Measurements from ENCODE around the gene ACACA. TPM values are rescaled to one million over a fixed set of nuclear protein-coding genes. Genes with fewer than 3 reads are reported as not detected.

ACACA gene
- total and polyA plus RNA-seq, 12 donors, result 5.6 to 28.0 (median 16.2) TPM

DNA sequence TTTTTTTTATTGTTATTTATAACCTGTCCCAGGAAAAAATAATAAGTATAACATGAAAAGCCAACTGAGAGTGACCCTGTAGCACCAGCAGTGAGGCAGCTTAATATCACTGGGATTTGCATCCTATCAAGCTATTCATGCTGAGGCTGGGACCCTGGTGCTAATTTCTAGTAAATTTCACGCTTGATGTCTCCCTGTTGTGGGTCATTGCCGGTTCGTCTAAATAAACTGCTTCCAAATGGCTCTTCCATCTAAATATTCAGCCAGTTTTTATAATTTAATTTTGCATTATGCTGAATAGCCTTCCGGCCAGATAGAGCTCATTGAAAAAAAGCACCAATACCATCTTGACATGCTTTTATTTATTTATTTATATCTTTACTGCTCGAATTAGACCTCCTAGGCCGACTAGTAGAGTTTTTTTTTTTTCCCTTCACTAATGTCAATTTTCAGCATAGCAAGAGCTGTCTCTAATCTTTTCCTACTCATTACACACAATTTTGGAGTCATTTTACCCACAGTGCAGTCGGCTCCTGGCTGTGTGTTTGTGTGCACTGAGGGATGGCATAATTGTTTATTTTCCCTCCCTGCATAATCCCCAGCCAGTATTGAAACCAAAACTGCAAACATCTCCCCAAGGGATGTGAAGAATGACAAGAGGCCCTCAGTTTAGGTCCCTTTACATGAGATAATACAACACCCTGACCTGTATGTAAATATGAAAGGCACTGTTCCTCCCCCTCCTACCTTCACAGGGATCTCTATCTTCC, 289.1 kb downstream of the ACACA start:
- DNase-seq (no peak), ATAC-seq (no peak)
- Histone ChIP-seq H3K27me3 (no peaks in the 10 kb centered on the region), H3K36me3 (peaks cover 0 to 63% (median 8%) of the 10 kb centered on the region in 9 donors), H3K4me1 (peaks cover 0 to 8% (median 0%) of the 10 kb centered on the region in 9 donors), H3K4me3 (no peak overlapping the region), H3K9me3 (no peaks in the 10 kb centered on the region), H3K27ac (no peak overlapping the region)
- 93 to 96% methylated on average over 7 of the region's 7 CpGs for WGBS, 2 donors
- TF ChIP-seq, protein P1, sequence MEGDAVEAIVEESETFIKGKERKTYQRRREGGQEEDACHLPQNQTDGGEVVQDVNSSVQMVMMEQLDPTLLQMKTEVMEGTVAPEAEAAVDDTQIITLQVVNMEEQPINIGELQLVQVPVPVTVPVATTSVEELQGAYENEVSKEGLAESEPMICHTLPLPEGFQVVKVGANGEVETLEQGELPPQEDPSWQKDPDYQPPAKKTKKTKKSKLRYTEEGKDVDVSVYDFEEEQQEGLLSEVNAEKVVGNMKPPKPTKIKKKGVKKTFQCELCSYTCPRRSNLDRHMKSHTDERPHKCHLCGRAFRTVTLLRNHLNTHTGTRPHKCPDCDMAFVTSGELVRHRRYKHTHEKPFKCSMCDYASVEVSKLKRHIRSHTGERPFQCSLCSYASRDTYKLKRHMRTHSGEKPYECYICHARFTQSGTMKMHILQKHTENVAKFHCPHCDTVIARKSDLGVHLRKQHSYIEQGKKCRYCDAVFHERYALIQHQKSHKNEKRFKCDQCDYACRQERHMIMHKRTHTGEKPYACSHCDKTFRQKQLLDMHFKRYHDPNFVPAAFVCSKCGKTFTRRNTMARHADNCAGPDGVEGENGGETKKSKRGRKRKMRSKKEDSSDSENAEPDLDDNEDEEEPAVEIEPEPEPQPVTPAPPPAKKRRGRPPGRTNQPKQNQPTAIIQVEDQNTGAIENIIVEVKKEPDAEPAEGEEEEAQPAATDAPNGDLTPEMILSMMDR (IDR thresholded peaks at IDR 0.05), result no peak
- intact Hi-C loops (cut with DNase I), result no loop called here

DNA sequence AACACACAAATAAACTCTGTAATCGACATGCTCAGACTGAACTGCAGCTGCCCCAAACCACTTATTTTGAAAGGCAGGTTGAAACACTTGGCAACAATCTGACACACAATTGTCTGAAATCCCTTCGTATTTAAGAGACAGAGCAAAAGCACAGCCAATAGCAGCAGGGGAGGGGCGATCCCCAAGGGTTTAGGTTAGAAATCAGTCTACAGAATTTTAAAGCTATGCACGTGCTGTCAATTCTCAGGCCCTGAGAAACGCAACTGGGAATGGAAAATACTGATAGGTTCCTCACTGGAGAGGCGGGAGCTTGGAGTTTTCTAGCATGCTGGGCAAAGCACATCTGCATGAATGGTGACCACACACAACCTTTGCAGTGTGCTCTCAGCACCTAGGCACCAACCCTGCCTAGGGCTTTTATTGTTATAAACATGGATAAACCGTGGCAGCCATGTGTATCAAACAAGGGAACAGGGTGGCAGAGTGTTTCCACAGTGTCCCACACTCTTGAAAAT, 289.9 kb downstream of the ACACA start:
- TF ChIP-seq, protein P1 (IDR thresholded peaks at IDR 0.05), result no peak
- no peaks in the 10 kb centered on the region for H3K9me3 ChIP-seq
- DNase-seq (no peak), ATAC-seq (no peak)
- H3K4me3 ChIP-seq, result no peak overlapping the region
- intact Hi-C loops (cut with DNase I), result no loop called here
- peaks cover 0 to 63% (median 11%) of the 10 kb centered on the region in 9 donors for H3K36me3 ChIP-seq
- WGBS, 2 donors, result 81 to 82% methylated on average over 7 of the region's 7 CpGs
- no peaks in the 10 kb centered on the region for H3K27me3 ChIP-seq
- H3K27ac ChIP-seq, result no peak overlapping the region
- H3K4me1 ChIP-seq, result peaks cover 0 to 8% (median 0%) of the 10 kb centered on the region in 9 donors

DNA sequence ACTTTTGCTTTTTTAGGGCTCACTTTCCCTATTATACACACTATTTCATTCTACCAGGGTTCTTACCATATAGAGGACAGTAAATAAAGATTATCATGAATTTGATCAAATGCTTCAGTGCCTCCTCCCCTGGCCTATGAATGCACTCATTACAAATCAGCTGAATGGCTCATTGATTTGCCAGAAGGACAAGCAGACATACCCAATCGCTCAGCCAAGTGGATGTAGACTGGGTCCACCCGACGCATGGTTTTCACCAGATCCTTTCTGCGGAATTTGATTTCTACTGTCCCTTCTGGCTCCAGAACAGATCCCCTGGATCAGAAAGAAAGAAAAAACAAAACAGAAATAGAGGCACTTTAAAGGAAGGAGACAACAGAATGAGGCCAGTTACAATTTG, 295.3 kb downstream of the ACACA start:
- Histone ChIP-seq H3K4me3 (no peak overlapping the region), H3K9me3 (no peaks in the 10 kb centered on the region), H3K27me3 (no peaks in the 10 kb centered on the region), H3K4me1 (peaks cover 0 to 9% (median 0%) of the 10 kb centered on the region in 9 donors), H3K27ac (no peak overlapping the region), H3K36me3 (peaks cover 0 to 66% (median 9%) of the 10 kb centered on the region in 9 donors)
- TF ChIP-seq, protein P1 (IDR thresholded peaks at IDR 0.05), result no peak
- intact Hi-C loops (cut with DNase I), result no loop called here
- ATAC-seq (no peak), DNase-seq (no peak)
- 91 to 96% methylated on average over 4 of the region's 4 CpGs for WGBS, 2 donors

DNA sequence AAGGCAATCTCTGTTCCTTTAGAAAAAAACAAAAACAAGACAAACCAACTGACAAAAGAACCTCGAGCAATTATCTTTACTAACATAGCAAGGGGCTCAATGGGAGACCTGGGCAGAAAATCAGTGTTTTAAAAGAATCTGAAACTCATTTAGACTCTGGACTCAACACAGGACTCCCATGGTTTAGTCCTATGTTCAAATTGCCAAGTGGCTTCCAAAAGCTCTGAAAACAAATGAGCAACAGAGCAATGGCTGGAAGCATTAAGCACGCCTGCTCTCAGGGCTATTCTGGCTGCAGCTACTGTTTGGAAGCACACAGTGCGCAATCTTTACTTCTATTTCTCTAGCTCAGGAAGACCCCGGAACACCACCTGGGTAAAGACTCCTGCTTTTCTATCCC, 295.9 kb downstream of the ACACA start:
- Histone ChIP-seq H3K4me1 (peaks cover 0 to 9% (median 0%) of the 10 kb centered on the region in 9 donors), H3K4me3 (no peak overlapping the region), H3K9me3 (no peaks in the 10 kb centered on the region), H3K27me3 (no peaks in the 10 kb centered on the region), H3K27ac (no peak overlapping the region), H3K36me3 (peaks cover 0 to 62% (median 9%) of the 10 kb centered on the region in 9 donors)
- intact Hi-C loops (cut with DNase I), result no loop called here
- ATAC-seq (no peak), DNase-seq (no peak)
- WGBS, 2 donors, result 98 to 99% methylated on average over 4 of the region's 4 CpGs
- TF ChIP-seq, protein P1 (IDR thresholded peaks at IDR 0.05), result no peak

Data from heart right ventricle (tissue), 16 donors.